Fibroblast of lung (primary cell): ENCODE results near the gene SLC51B.

Source experiments
- CTCF ChIP-seq, 2 donors: IDR thresholded peaks in 1 of 2; conservative IDR thresholded peaks in 1 of 2; 1 replicate in 1 of 2; 2 replicates in 1 of 2; pipeline ENCODE4 v1.5.1; 2011 to 2012; ENCODE audit warnings: low read length in 2 of 2, control low read depth in 1 of 2, inconsistent platforms in 1 of 2, low read depth in 1 of 2, mild to moderate bottlenecking in 1 of 2
- EZH2 ChIP-seq: IDR thresholded peaks from 2 replicates; pipeline ENCODE4 v1.5.1; 2012; ENCODE audit warnings: low read length, control low read depth, mild to moderate bottlenecking; ENCODE audit errors: missing control alignments

GRCh38 chr15:65068403-65068788, 23.2 kb downstream of the SLC51B start:
- TF ChIP-seq CTCF (conservative IDR thresholded peaks at IDR 0.05 in 1 of 2, IDR thresholded peaks at IDR 0.05 in 1 of 2; ENCODE audit: low read depth in 1 of 2, low read length in 2 of 2) (no peak), EZH2 (no peak)
